GM19043 (cell line): ENCODE measurements around the gene ATP10D.

Experiments
- ATAC-seq: cut with Tn5 transposase; IDR thresholded peaks from one replicate; pipeline ENCODE4 v1.9.1; 2021; ENCODE audit warnings: low read depth; ENCODE audit not compliant: unreplicated experiment

The ATP10D gene

GRCh38 chr4:47485047-47485692, at the start of gene ATP10D:
ATP10D (plus strand) TSS chr4:47485275; CDS start chr4:47512541, 27,266 bp downstream.
- ATAC-seq: peak; percentile 91

GRCh38 chr4:47442980-47443379, 42.1 kb upstream of the ATP10D start:
- peak; percentile 88 for ATAC-seq

DNA sequence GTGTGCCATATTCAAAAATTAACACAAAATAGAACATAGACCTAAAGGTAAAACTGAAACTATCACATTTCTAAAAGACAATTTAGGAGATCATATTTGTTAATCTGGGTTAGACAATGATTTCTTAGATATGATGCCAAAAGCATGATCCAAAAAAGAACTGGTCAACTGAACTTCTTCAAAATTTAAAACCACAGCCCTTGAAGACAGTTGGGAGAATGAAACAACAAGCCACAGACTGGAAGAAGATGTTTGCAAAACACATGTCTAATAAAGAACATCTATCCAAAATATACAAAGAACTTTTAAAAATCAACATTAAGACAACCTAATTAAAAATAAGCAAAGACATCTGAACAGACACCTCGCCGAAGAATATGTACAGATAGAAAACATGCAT, 41.0 kb upstream of the ATP10D start:
- no peak for ATAC-seq

DNA sequence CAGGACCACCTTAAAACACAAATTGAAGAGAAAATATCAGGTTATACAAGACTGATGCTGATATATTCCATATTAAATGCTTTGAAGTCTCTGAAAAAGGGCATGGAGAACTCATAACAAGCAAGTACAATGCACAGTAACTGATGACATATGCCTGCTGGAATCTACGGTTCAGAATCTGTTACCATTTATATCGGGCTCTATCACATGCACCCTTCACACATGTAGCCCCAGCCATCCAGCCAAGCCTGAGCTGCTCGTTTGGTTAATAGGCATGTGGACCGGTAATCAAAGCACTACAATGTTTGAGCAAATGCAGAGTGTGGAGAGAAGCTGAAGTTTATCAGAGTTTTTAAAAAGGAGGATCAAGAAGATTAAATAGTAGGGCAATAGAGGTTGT, 33.4 kb upstream of the ATP10D start:
- ATAC-seq: no peak

DNA sequence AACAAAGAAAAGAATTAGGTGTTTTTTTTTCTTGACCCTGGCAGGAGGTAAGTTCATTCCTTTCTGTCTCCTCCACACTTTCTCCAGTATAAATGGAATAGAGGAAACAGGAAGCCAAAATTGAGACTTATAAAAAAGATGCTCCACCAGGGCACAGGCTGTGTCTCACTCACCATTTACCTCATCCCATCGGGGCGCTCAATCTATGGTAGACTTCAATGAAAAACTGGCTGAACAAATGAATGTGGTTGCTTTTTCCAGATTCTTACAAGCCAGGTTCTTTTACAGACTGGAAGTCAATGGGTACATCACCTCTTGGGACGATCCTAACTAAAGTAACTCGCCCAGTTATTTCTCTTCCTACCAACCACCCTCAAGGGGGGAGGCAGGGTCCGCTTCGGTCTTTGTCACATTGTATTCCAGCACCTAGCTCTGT, 22.3 kb upstream of the ATP10D start:
- peak; percentile 14 for ATAC-seq

DNA sequence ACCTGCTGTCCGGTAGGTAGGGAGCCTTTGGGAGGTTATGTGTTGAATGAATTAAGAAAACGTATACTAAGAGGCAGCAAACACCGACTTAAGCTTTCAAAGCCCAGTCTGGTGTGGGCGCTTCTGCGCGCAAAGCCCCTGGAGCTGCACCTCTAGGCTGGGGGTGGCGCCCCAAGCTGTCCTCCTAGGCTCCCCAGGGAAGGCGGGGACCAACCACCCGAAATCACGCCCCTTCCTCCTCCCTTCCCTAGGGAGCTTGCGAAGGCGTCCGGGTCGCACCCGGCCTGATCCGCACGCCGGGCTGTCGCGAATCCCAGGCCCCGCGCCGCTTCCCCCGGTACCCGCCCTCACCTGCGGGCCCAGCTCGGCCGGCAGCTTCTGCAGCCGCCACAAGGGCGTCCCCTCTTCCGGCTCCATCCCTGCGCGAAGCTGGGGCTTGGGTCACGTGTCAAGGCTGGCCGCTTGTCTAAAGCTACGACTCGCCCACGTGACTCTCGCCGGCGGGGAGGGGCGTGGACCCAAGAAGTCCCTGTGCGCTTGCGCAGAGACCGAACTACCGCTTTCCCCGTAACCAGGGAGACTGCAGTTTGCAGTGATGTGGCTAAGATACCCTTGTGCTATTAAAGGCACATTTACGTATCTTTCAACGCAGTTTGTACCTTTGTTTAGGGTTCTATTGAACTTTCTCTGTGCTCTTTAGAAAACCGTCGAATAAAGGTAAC, 21.7 kb upstream of the ATP10D start, which contains the start of gene COMMD8:
Gene COMMD8, minus strand, starts transcription at position 468 of the 722 bp plus-strand sequence. Its CDS starts 51 bp downstream, at position 417.
- ATAC-seq: peak; percentile 83

- peak; percentile 37 for ATAC-seq
Observed at GRCh38 chr4:47465004-47465403, 20.1 kb upstream of the ATP10D start.

DNA sequence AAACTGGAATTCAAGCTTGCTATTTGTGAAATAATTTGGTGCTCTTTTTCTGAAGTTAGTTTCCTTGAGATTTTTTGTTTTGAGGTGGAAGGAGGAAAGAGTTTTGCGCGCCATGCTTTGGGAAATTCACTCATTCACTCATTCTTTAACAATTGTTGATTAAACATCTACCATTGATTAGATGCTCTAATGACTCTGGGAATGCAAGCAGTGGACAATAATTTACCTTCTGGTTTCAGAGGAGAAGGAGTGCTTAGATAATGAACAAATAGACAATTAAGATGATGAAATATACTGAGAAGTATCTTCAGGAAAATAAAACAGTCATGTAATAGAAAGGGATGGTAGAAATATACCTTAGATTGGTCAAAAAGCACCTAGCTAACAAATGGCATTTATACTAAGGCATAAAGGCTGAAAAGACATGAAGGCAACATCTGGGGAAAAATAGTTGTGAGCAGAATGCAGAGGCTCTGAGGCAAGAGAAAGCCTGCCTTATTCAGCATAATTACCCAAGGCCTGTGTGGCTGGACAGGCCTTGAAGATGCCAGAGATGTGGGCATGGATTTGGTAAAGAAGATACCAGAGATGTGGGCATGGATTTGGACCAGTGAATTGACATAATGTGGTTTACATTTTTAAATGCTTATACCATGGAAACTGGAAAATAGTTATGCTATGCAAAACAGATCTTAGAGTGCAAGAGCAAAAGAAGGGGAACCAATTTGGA, 18.9 kb upstream of the ATP10D start:
- ATAC-seq: no peak

DNA sequence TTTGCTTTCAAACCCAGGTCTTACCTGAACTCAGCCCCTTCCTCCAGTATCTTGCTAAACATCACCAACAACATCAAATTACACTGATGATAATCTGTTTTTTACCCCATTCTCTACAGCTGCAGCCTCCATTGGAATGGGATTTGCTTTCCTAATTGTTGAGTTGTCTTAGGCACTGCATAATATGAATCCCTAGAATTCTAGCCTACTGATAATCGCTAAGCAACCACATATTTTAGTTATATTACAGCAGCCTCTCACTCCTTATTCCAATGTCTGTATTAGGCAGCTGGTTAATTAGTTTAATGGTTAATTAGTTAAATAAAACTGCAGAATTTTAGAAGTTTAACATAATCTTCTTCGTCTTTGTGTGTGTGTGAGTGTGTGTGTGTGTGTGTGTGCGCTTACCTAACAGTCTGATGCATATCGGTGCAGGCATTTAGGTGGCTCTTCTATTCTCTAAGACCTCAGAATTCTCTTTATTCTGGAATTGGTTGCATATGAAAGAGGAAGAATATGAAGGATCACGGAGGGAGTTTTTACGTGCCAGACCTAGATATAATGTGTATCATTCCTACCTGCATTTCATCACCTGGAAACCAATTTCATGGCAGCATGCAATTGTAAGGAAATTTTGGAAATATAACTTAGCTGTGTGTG, 16.2 kb upstream of the ATP10D start:
- no peak for ATAC-seq

- no peak for ATAC-seq
Observed at GRCh38 chr4:47469951-47470350, 15.1 kb upstream of the ATP10D start.

DNA sequence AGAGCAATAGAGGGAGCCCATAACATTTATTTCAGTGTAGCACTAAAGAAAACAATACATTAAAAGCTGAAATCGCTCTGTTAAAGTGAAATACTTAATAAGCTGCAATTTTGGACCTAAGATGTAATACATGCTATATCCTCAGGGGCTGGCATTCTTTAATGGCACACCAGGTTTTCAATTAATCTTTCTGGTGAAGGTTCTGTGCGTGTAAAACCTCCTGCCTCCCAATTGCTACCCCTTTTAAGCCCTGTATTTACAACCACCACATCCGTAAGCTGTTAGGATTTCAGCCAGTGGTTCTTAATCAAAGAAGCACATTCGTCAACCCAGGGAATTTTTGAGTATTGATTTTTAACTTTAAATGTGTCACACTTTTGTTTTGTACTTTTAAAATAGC, 14.0 kb upstream of the ATP10D start:
- ATAC-seq: no peak

DNA sequence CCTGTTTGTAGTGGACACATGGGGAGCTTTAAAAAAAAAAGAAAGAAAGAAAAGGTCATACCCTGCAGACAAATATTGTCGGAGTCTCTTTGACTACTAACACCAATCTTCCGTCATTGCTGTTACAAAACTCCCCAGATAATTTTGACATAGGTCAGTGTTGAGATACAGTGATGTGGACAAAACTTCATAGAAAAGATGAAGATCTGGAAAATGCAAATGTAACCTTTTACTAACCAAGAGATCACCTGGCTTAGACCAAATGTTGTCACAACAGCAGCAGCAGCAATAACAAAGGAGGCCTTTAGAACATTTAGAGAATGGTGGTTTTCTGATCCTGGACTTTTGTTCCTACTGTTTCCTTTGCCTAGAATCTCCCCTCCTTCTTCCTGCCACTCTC, 13.5 kb upstream of the ATP10D start:
- ATAC-seq: no peak

DNA sequence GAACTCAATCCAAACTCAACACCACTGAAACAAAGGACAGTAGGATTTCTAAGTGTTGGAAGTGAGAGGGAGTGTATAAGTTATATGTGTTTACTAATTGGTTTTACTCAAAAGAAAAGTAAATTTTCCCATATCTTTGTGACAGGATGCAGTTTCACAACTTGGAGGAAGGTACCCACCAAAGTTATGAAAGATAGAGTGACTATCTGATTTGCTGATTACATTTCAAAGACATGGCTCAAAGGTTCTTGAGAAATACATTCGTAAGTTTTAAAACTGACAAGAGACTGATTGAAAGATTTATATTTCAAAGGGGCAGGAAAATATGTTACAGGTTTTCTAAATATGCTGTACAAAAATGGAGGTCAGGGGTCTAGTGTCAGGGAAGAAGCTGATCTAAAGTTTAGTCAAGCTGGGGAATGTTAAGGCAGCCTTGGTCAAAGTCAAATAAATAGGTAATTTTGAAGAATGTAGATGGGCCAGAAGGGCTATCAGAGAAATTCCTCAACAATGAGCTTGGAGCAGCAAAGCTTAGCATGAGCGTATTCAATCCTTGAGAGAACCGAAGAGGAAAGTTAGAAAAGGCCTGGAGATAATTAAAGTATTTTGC, 11.8 kb upstream of the ATP10D start:
- no peak for ATAC-seq

- no peak for ATAC-seq
Observed at GRCh38 chr4:47474799-47475198, 10.3 kb upstream of the ATP10D start.

DNA sequence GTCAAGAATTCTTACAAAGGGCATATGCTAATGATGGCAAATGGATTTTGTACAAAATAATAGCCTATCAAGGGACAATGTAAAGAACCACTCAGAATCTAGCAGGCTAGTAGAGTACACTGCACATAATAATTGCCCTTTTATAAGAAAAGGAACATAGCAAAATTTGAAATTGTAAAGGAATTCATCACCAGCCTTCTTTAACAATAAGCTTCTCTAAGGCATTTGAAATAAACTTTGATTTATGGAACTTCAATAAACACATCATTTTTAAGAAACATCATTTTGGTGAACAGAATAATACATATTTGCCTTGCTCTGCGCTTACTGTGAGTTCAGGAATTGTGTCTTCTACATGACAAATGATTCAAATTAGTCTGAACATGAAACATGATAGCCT, 9.7 kb upstream of the ATP10D start:
- no peak for ATAC-seq

DNA sequence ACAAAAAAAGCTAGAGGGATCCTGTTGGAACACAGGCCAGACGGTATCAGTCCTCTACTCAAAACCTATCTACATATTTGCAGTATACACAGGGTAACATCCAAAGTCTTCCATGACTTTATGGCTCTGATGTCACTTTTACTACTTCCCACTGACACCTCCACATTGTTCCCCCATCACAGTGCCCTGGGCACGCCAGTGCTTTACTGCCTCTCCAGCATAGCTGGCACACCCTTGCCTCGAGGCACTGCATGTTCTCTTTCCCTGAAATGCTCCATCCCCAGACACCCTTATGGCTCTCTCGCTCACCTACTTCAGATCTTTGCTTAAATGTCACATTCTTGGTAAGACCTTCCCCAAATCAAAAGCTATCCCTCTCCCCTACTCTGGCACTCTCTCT, 6.3 kb upstream of the ATP10D start:
- ATAC-seq: no peak

DNA sequence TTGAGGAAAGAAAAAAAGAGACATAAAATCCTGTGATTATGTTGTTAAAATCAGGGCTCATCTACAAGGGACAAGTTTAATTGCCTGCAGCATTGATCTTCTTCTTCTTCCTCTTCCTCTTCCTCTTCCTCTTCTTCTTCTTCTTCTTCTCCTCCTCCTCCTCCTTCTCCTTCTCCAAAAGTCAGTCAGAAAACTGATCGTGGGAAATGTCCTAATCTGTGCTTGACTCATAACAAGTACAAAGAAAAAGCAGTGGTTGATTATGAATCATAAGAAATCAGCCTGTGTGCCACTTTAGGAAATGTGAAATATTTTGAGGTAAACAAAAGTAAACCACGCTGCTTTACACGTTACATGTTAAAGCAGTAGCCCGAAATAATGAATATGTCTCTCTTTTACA, 2.7 kb upstream of the ATP10D start:
- no peak for ATAC-seq

GRCh38 chr4:47483745-47484144, 1.3 kb upstream of the ATP10D start:
- no peak for ATAC-seq

DNA sequence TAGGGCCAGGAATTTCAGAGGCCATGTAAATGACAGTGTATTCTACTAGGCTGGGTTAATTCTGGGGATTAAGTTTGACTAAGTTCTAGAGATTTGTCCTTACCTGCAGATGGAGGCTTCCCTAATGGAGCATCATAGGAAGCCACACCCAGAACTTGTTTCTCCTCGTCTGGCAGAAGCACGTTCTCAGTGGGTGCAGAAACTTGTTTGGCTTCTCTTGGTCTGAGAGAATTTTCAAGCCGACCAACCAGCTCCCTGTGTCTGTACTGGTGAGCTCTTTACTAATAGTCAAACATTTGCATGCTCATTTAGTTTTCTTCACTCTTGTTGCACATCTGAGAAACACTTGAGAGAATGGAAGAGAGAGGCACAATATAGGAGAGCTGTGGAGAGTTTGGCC, 907 bp upstream of the ATP10D start:
- ATAC-seq: no peak

DNA sequence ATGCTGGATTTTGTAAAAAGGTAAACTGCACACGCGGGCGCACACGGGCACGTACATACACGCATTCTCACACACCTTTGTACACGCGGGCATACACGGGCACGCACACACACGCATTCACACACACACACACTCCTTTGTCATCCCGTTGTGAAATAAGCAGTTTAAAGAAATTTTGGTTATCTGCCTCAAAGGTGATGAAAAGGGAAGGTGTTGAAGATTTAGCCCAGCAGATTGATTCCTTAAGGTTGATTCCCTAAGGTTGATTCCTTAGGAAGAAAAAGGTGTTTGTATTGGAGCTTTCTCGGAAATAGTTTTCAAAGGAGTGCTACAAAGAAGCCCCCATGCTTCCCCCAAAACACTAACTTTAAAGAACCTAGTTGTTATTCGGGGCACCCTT, 693 bp downstream of the ATP10D start:
- ATAC-seq: no peak
